ENCODE results near the gene DYNC1LI2.

The DYNC1LI2 gene

GRCh38 chr16:66701516-66701915, 49.9 kb downstream of the DYNC1LI2 start:
- DNase-seq: no peak
- Histone ChIP-seq H3K4me1 (ENCODE audit: control insufficient read depth, insufficient read depth, low read length, poor library complexity, severe bottlenecking) (peaks cover 5% of the 10 kb centered on the region), H3K36me3 (ENCODE audit: control insufficient read depth, insufficient read depth, low read length) (no peaks in the 10 kb centered on the region), H3K4me3 (ENCODE audit: insufficient read depth, low read depth, low read length, poor library complexity, severe bottlenecking) (no peak overlapping the region), H3K9me3 (ENCODE audit: control insufficient read depth, low read length) (no peaks in the 10 kb centered on the region), H3K27ac (ENCODE audit: insufficient read depth, low read length, poor library complexity, severe bottlenecking) (no peak overlapping the region), H3K27me3 (replicated peaks; ENCODE audit: control insufficient read depth, insufficient read depth, low read length, poor library complexity, severe bottlenecking) (no peaks in the 10 kb centered on the region)

GRCh38 chr16:66701026-66701425, 50.4 kb downstream of the DYNC1LI2 start:
- DNase-seq: no peak
- H3K4me1 ChIP-seq (ENCODE audit: control insufficient read depth, insufficient read depth, low read length, poor library complexity, severe bottlenecking): peaks cover 6% of the 10 kb centered on the region
- H3K27ac ChIP-seq (ENCODE audit: insufficient read depth, low read length, poor library complexity, severe bottlenecking): no peak overlapping the region
- H3K36me3 ChIP-seq (ENCODE audit: control insufficient read depth, insufficient read depth, low read length): no peaks in the 10 kb centered on the region
- H3K9me3 ChIP-seq (ENCODE audit: control insufficient read depth, low read length): no peaks in the 10 kb centered on the region
- no peak overlapping the region for H3K4me3 ChIP-seq (ENCODE audit: insufficient read depth, low read depth, low read length, poor library complexity, severe bottlenecking)
- no peaks in the 10 kb centered on the region for H3K27me3 ChIP-seq (replicated peaks; ENCODE audit: control insufficient read depth, insufficient read depth, low read length, poor library complexity, severe bottlenecking)

- H3K27ac ChIP-seq (ENCODE audit: insufficient read depth, low read length, poor library complexity, severe bottlenecking): no peak overlapping the region
- peaks cover 14% of the 10 kb centered on the region for H3K4me1 ChIP-seq (ENCODE audit: control insufficient read depth, insufficient read depth, low read length, poor library complexity, severe bottlenecking)
- no peak overlapping the region for H3K4me3 ChIP-seq (ENCODE audit: insufficient read depth, low read depth, low read length, poor library complexity, severe bottlenecking)
- DNase-seq: no peak
- H3K27me3 ChIP-seq (replicated peaks; ENCODE audit: control insufficient read depth, insufficient read depth, low read length, poor library complexity, severe bottlenecking): no peaks in the 10 kb centered on the region
- no peaks in the 10 kb centered on the region for H3K36me3 ChIP-seq (ENCODE audit: control insufficient read depth, insufficient read depth, low read length)
- no peaks in the 10 kb centered on the region for H3K9me3 ChIP-seq (ENCODE audit: control insufficient read depth, low read length)
Measured at GRCh38 chr16:66699898-66700297, 51.5 kb downstream of the DYNC1LI2 start.

GRCh38 chr16:66698046-66698445, 53.4 kb downstream of the DYNC1LI2 start:
- peaks cover 14% of the 10 kb centered on the region for H3K4me1 ChIP-seq (ENCODE audit: control insufficient read depth, insufficient read depth, low read length, poor library complexity, severe bottlenecking)
- no peaks in the 10 kb centered on the region for H3K27me3 ChIP-seq (replicated peaks; ENCODE audit: control insufficient read depth, insufficient read depth, low read length, poor library complexity, severe bottlenecking)
- H3K9me3 ChIP-seq (ENCODE audit: control insufficient read depth, low read length): no peaks in the 10 kb centered on the region
- no peaks in the 10 kb centered on the region for H3K36me3 ChIP-seq (ENCODE audit: control insufficient read depth, insufficient read depth, low read length)
- no peak for DNase-seq
- H3K27ac ChIP-seq (ENCODE audit: insufficient read depth, low read length, poor library complexity, severe bottlenecking): no peak overlapping the region
- H3K4me3 ChIP-seq (ENCODE audit: insufficient read depth, low read depth, low read length, poor library complexity, severe bottlenecking): no peak overlapping the region

- H3K4me3 ChIP-seq (ENCODE audit: insufficient read depth, low read depth, low read length, poor library complexity, severe bottlenecking): peak within 1 kb of the TSS; percentile 80
- no peaks in the 10 kb centered on the region for H3K9me3 ChIP-seq (ENCODE audit: control insufficient read depth, low read length)
- no peaks in the 10 kb centered on the region for H3K36me3 ChIP-seq (ENCODE audit: control insufficient read depth, insufficient read depth, low read length)
- peaks cover 14% of the 10 kb centered on the region for H3K4me1 ChIP-seq (ENCODE audit: control insufficient read depth, insufficient read depth, low read length, poor library complexity, severe bottlenecking)
- DNase-seq: peak; percentile 66 to 72 (median 68)
- no peak within 1 kb of the TSS for H3K27ac ChIP-seq (ENCODE audit: insufficient read depth, low read length, poor library complexity, severe bottlenecking)
- H3K27me3 ChIP-seq (replicated peaks; ENCODE audit: control insufficient read depth, insufficient read depth, low read length, poor library complexity, severe bottlenecking): no peaks in the 10 kb centered on the region
Measured at GRCh38 chr16:66696669-66697630, 54.5 kb downstream of the DYNC1LI2 start, which contains the start of gene CMTM4. TSS of gene CMTM4 (minus strand) at chr16:66696743. CDS start at chr16:66696525, 218 bp downstream.

- H3K27me3 ChIP-seq (replicated peaks; ENCODE audit: control insufficient read depth, insufficient read depth, low read length, poor library complexity, severe bottlenecking): no peaks in the 10 kb centered on the region
- peak overlapping the region; percentile 48 for H3K4me3 ChIP-seq (ENCODE audit: insufficient read depth, low read depth, low read length, poor library complexity, severe bottlenecking)
- H3K36me3 ChIP-seq (ENCODE audit: control insufficient read depth, insufficient read depth, low read length): no peaks in the 10 kb centered on the region
- H3K27ac ChIP-seq (ENCODE audit: insufficient read depth, low read length, poor library complexity, severe bottlenecking): no peak overlapping the region
- H3K9me3 ChIP-seq (ENCODE audit: control insufficient read depth, low read length): no peaks in the 10 kb centered on the region
- DNase-seq: peak in 2 of 3 donors; percentile 2 to 5
- peaks cover 14% of the 10 kb centered on the region for H3K4me1 ChIP-seq (ENCODE audit: control insufficient read depth, insufficient read depth, low read length, poor library complexity, severe bottlenecking)
Measured at GRCh38 chr16:66695935-66696668, 55.3 kb downstream of the DYNC1LI2 start.

GRCh38 chr16:66695471-66695934, 55.9 kb downstream of the DYNC1LI2 start:
- Histone ChIP-seq H3K4me1 (ENCODE audit: control insufficient read depth, insufficient read depth, low read length, poor library complexity, severe bottlenecking) (peaks cover 14% of the 10 kb centered on the region), H3K9me3 (ENCODE audit: control insufficient read depth, low read length) (no peaks in the 10 kb centered on the region), H3K27me3 (replicated peaks; ENCODE audit: control insufficient read depth, insufficient read depth, low read length, poor library complexity, severe bottlenecking) (no peaks in the 10 kb centered on the region), H3K4me3 (ENCODE audit: insufficient read depth, low read depth, low read length, poor library complexity, severe bottlenecking) (peak overlapping the region; percentile 48), H3K36me3 (ENCODE audit: control insufficient read depth, insufficient read depth, low read length) (no peaks in the 10 kb centered on the region), H3K27ac (ENCODE audit: insufficient read depth, low read length, poor library complexity, severe bottlenecking) (no peak overlapping the region)
- DNase-seq: no peak

- no peaks in the 10 kb centered on the region for H3K9me3 ChIP-seq (ENCODE audit: control insufficient read depth, low read length)
- H3K36me3 ChIP-seq (ENCODE audit: control insufficient read depth, insufficient read depth, low read length): no peaks in the 10 kb centered on the region
- no peak for DNase-seq
- H3K4me1 ChIP-seq (ENCODE audit: control insufficient read depth, insufficient read depth, low read length, poor library complexity, severe bottlenecking): peaks cover 14% of the 10 kb centered on the region
- H3K27me3 ChIP-seq (replicated peaks; ENCODE audit: control insufficient read depth, insufficient read depth, low read length, poor library complexity, severe bottlenecking): no peaks in the 10 kb centered on the region
- no peak overlapping the region for H3K4me3 ChIP-seq (ENCODE audit: insufficient read depth, low read depth, low read length, poor library complexity, severe bottlenecking)
- H3K27ac ChIP-seq (ENCODE audit: insufficient read depth, low read length, poor library complexity, severe bottlenecking): no peak overlapping the region
Measured at GRCh38 chr16:66693149-66693548, 58.3 kb downstream of the DYNC1LI2 start.

- peaks cover 12% of the 10 kb centered on the region for H3K4me1 ChIP-seq (ENCODE audit: control insufficient read depth, insufficient read depth, low read length, poor library complexity, severe bottlenecking)
- DNase-seq: no peak
- H3K27me3 ChIP-seq (replicated peaks; ENCODE audit: control insufficient read depth, insufficient read depth, low read length, poor library complexity, severe bottlenecking): no peaks in the 10 kb centered on the region
- no peak overlapping the region for H3K4me3 ChIP-seq (ENCODE audit: insufficient read depth, low read depth, low read length, poor library complexity, severe bottlenecking)
- H3K36me3 ChIP-seq (ENCODE audit: control insufficient read depth, insufficient read depth, low read length): no peaks in the 10 kb centered on the region
- H3K9me3 ChIP-seq (ENCODE audit: control insufficient read depth, low read length): no peaks in the 10 kb centered on the region
- H3K27ac ChIP-seq (ENCODE audit: insufficient read depth, low read length, poor library complexity, severe bottlenecking): no peak overlapping the region
Measured at GRCh38 chr16:66692341-66692740, 59.1 kb downstream of the DYNC1LI2 start.

- H3K36me3 ChIP-seq (ENCODE audit: control insufficient read depth, insufficient read depth, low read length): no peaks in the 10 kb centered on the region
- H3K9me3 ChIP-seq (ENCODE audit: control insufficient read depth, low read length): no peaks in the 10 kb centered on the region
- H3K27ac ChIP-seq (ENCODE audit: insufficient read depth, low read length, poor library complexity, severe bottlenecking): no peak overlapping the region
- DNase-seq: no peak
- H3K4me3 ChIP-seq (ENCODE audit: insufficient read depth, low read depth, low read length, poor library complexity, severe bottlenecking): no peak overlapping the region
- H3K4me1 ChIP-seq (ENCODE audit: control insufficient read depth, insufficient read depth, low read length, poor library complexity, severe bottlenecking): peaks cover 9% of the 10 kb centered on the region
- H3K27me3 ChIP-seq (replicated peaks; ENCODE audit: control insufficient read depth, insufficient read depth, low read length, poor library complexity, severe bottlenecking): no peaks in the 10 kb centered on the region
Measured at GRCh38 chr16:66691234-66691633, 60.2 kb downstream of the DYNC1LI2 start.

All from effector memory CD4-positive, alpha-beta T cell (primary cell).